Measurements from ENCODE around the gene MYH9.
A peak's percentile ranks its signal among the peaks of the same experiment; 100 is the strongest.

The MYH9 gene

GRCh38 chr22:36239401-36240171 lies 148.2 kb downstream of the MYH9 start, which contains the start of gene APOL2:
TSS of gene APOL2 (minus strand) at chr22:36239527. CDS start at chr22:36233162, 6,365 bp downstream.
- DNase-seq, result peak; percentile 97

GRCh38 chr22:36239150-36239400 lies 148.7 kb downstream of the MYH9 start:
- DNase-seq, result no peak

GRCh38 chr22:36238373-36239149 lies 149.2 kb downstream of the MYH9 start:
- DNase-seq, result no peak

GRCh38 chr22:36237462-36238372 lies 150.1 kb downstream of the MYH9 start:
- DNase-seq, result no peak

GRCh38 chr22:36236388-36237319 lies 151.1 kb downstream of the MYH9 start:
- DNase-seq, result no peak

- no peak for DNase-seq
These were observed 152.2 kb downstream of the MYH9 start for GRCh38 chr22:36235585-36235984.

GRCh38 chr22:36234919-36235318 lies 152.8 kb downstream of the MYH9 start:
- no peak for DNase-seq

GRCh38 chr22:36234213-36234612 lies 153.6 kb downstream of the MYH9 start:
- DNase-seq, result no peak

- no peak for DNase-seq
These were observed 154.0 kb downstream of the MYH9 start for GRCh38 chr22:36233796-36234195.

- no peak for DNase-seq
These were observed 154.9 kb downstream of the MYH9 start for GRCh38 chr22:36232715-36233401.
